MM.1S (cell line): Measurements from ENCODE around the gene DTX3L.

Source experiments
- DNase-seq: peaks from one replicate; pipeline ENCODE4 v3.0.0-alpha.2; 2015
- H2AFZ ChIP-seq: fragments of 300-600 bp; sonication (generic); 2 replicates; pipeline ENCODE4 v1.6.0; 2016; ENCODE audit warnings: antibody characterized with exemption, low read length
- H3F3A ChIP-seq: fragments of 300-600 bp; sonication (generic); 2 replicates; pipeline ENCODE4 v1.6.1; 2016; ENCODE audit warnings: mild to moderate bottlenecking, antibody characterized with exemption, low read length, moderate library complexity, mixed read lengths; ENCODE audit not compliant: insufficient read depth
- H3K27ac ChIP-seq: fragments of 300-600 bp; sonication (generic); 2 replicates; pipeline ENCODE4 v1.5.1; 2016; ENCODE audit warnings: mild to moderate bottlenecking, low read length
- H3K27me3 ChIP-seq: fragments of 300-600 bp; sonication (generic); replicated peaks from 2 replicates; pipeline ENCODE4 v1.6.0; 2016; ENCODE audit warnings: low read length; ENCODE audit not compliant: insufficient read depth
- H3K36me3 ChIP-seq: fragments of 300-600 bp; sonication (generic); replicated peaks from 2 replicates; pipeline ENCODE4 v1.6.1; 2016; ENCODE audit warnings: mild to moderate bottlenecking, low read length, mixed read lengths; ENCODE audit not compliant: insufficient read depth
- H3K4me1 ChIP-seq: fragments of 300-600 bp; sonication (generic); 2 replicates; pipeline ENCODE4 v1.6.1; 2016; ENCODE audit warnings: low read length, mixed read lengths
- H3K4me2 ChIP-seq: fragments of 300-600 bp; sonication (generic); 2 replicates; pipeline ENCODE4 v1.6.0; 2016; ENCODE audit warnings: low read depth, low read length
- H3K4me3 ChIP-seq: fragments of 300-600 bp; sonication (generic); 2 replicates; pipeline ENCODE4 v1.5.1; 2016; ENCODE audit warnings: low read length, mixed read lengths
- H3K79me2 ChIP-seq: fragments of 300-600 bp; sonication (generic); 2 replicates; pipeline ENCODE4 v1.6.1; 2016; ENCODE audit warnings: mixed run types, low read length, mixed read lengths
- H3K9ac ChIP-seq: fragments of 300-600 bp; sonication (generic); 2 replicates; pipeline ENCODE4 v1.6.1; 2016; ENCODE audit warnings: low read length, mixed read lengths
- H3K9me2 ChIP-seq: fragments of 300-600 bp; sonication (generic); replicated peaks from 2 replicates; pipeline ENCODE4 v1.6.1; 2016; ENCODE audit warnings: mild to moderate bottlenecking, low read length, mixed read lengths; ENCODE audit not compliant: insufficient read depth
- H3K9me3 ChIP-seq: fragments of 300-600 bp; sonication (generic); replicated peaks from 2 replicates; pipeline ENCODE4 v1.6.1; 2016; ENCODE audit warnings: mild to moderate bottlenecking, low read length, mixed read lengths; ENCODE audit not compliant: insufficient read depth
- H4K20me1 ChIP-seq: fragments of 300-600 bp; sonication (generic); 2 replicates; pipeline ENCODE4 v1.6.1; 2016; ENCODE audit warnings: mild to moderate bottlenecking, low read length, moderate library complexity, mixed read lengths; ENCODE audit not compliant: insufficient read depth
- EZH2 ChIP-seq: fragments of 300-600 bp; sonication (generic); optimal IDR thresholded peaks from 2 replicates; pipeline ENCODE3; 2017; ENCODE audit warnings: low read depth, mild to moderate bottlenecking, antibody characterized with exemption, low read length, mixed read lengths
- EZH2phosphoT487 ChIP-seq: fragments of 300-600 bp; sonication (generic); IDR thresholded peaks from 2 replicates; pipeline ENCODE4 v1.6.1; 2018; ENCODE audit warnings: antibody characterized with exemption, low read length
- TF ChIP-seq, protein P1 (sequence below): fragments of 300-600 bp; sonication (generic); IDR thresholded peaks from 2 replicates; pipeline ENCODE4 v1.5.1; 2016; ENCODE audit warnings: antibody characterized with exemption, low read length, mixed read lengths

The DTX3L gene

DNA sequence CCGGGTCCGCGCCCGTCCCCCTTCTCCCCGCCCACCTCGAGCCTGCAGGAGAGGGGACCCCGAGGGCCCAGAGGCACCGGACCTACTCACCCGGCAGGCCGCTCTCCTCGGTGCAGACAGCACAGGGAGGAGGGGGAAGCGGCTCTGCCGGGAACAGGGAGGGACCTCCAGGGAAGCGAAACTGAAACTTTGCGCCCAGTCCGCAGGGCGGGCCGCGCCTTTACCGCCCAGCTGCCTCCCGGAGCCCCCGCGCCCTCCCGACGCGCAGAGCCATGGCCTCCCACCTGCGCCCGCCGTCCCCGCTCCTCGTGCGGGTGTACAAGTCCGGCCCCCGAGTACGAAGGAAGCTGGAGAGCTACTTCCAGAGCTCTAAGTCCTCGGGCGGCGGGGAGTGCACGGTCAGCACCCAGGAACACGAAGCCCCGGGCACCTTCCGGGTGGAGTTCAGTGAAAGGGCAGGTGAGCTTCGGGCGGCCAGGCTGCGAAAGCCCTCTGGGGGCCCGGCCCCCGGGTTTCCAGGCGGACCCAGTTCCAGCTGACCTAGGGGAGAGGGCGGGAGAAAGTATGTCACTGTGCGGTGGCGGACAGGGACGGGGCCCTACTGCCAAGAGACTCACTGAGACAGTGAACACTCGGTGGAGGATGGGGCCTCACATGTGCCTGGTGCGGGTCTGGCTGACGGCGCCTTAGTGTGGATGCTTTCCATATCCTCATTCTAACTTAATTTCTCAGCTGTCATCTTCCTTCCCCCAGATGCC is at the start of gene DTX3L, which contains the start of gene PARP9:
Gene DTX3L (plus strand): TSS at position 184 of the 758 bp plus-strand sequence. CDS start 89 bp downstream, at position 273.
Gene PARP9 (minus strand): TSS at position 146 of the 758 bp plus-strand sequence. CDS start 4,680 bp downstream, outside the sequence.
- H4K20me1 ChIP-seq: no peaks in the 10 kb centered on the region
- TF ChIP-seq, protein P1, sequence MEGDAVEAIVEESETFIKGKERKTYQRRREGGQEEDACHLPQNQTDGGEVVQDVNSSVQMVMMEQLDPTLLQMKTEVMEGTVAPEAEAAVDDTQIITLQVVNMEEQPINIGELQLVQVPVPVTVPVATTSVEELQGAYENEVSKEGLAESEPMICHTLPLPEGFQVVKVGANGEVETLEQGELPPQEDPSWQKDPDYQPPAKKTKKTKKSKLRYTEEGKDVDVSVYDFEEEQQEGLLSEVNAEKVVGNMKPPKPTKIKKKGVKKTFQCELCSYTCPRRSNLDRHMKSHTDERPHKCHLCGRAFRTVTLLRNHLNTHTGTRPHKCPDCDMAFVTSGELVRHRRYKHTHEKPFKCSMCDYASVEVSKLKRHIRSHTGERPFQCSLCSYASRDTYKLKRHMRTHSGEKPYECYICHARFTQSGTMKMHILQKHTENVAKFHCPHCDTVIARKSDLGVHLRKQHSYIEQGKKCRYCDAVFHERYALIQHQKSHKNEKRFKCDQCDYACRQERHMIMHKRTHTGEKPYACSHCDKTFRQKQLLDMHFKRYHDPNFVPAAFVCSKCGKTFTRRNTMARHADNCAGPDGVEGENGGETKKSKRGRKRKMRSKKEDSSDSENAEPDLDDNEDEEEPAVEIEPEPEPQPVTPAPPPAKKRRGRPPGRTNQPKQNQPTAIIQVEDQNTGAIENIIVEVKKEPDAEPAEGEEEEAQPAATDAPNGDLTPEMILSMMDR: no peak
- no peak for TF ChIP-seq EZH2
- TF ChIP-seq EZH2phosphoT487: no peak
- no peaks in the 10 kb centered on the region for H3K9me2 ChIP-seq
- peak within 1 kb of the TSS; percentile 65 for H3K4me3 ChIP-seq
- no peaks in the 10 kb centered on the region for H3K9me3 ChIP-seq
- no peaks in the 10 kb centered on the region for H3K4me1 ChIP-seq
- H3K36me3 ChIP-seq: no peaks in the 10 kb centered on the region
- peak within 1 kb of the TSS; percentile 92 for H2AFZ ChIP-seq
- peak within 1 kb of the TSS; percentile 68 for H3K9ac ChIP-seq
- peak; percentile 56 for DNase-seq
- no peaks in the 10 kb centered on the region for H3K79me2 ChIP-seq
- no peaks in the 10 kb centered on the region for H3K27me3 ChIP-seq
- peak within 1 kb of the TSS; percentile 83 for H3K4me2 ChIP-seq
- no peak within 1 kb of the TSS for H3K27ac ChIP-seq
- no peaks in the 10 kb centered on the region for H3F3A ChIP-seq

DNA sequence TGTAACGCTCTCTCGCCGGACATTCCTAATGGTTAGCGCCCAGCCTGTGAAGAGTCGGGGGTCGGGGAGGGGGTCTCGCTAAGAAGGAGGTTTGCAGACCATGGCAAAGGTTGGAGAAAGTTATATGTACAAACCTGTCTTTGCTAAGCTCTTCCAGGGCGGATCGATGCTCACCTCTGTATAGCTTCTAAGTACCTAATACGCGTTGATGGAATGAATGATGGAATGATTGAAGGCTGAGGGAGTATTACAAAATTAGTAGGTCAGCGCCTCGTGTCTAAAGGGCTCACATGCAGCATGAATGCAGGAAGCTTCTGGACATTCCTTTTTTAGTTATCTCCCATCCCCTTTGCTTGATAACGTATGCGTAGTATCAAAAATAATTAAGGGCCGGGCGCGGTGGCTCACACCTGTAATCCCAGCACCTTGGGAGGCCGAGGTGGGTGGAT is 49.1 kb upstream of the DTX3L start:
- no peak for DNase-seq
- H3K4me3 ChIP-seq: peak overlapping the region; percentile 85
- peaks cover 8% of the 10 kb centered on the region for H3F3A ChIP-seq
- no peaks in the 10 kb centered on the region for H3K36me3 ChIP-seq
- H3K79me2 ChIP-seq: peaks cover 40% of the 10 kb centered on the region
- H3K27me3 ChIP-seq: no peaks in the 10 kb centered on the region
- H3K9me2 ChIP-seq: no peaks in the 10 kb centered on the region
- TF ChIP-seq EZH2phosphoT487 (no peak), EZH2 (no peak)
- TF ChIP-seq, protein P1: no peak
- peaks cover 28% of the 10 kb centered on the region for H4K20me1 ChIP-seq
- H3K27ac ChIP-seq: peak overlapping the region; percentile 95; the same call in 1 of the 2 replicates
- peak overlapping the region; percentile 92; the same call in 1 of the 2 replicates for H3K9ac ChIP-seq
- H3K4me1 ChIP-seq: peaks cover 7% of the 10 kb centered on the region
- no peaks in the 10 kb centered on the region for H3K9me3 ChIP-seq
- peak overlapping the region; percentile 76 for H2AFZ ChIP-seq
- H3K4me2 ChIP-seq: peak overlapping the region; percentile 88

DNA sequence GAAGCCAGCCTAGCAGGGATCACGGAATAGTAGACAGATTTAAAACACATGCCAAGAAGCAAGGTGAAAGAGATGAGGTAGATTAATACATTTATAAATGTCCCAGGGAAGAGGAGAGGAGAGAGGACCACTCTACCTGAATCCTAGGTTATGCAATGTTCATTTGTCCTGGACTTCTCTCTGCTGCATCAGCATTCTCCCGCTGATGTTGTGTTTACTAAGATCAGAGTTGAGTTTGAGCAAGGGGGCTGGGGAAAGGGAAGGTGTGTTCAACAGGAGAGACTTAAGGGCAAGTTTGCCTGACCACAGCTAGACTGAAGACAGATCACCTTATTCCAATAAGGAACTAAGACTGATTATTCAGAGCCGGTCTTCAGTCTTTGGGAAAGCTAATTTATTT is 48.3 kb upstream of the DTX3L start:
- no peak overlapping the region for H2AFZ ChIP-seq
- H3K27ac ChIP-seq: no peak overlapping the region
- peaks cover 24% of the 10 kb centered on the region; the same call in 1 of the 2 replicates for H4K20me1 ChIP-seq
- TF ChIP-seq EZH2 (no peak), EZH2phosphoT487 (no peak)
- TF ChIP-seq, protein P1: no peak
- no peaks in the 10 kb centered on the region for H3K9me3 ChIP-seq
- H3K27me3 ChIP-seq: no peaks in the 10 kb centered on the region
- H3K36me3 ChIP-seq: no peaks in the 10 kb centered on the region
- no peak overlapping the region for H3K9ac ChIP-seq
- no peak overlapping the region for H3K4me3 ChIP-seq
- no peaks in the 10 kb centered on the region for H3K9me2 ChIP-seq
- peaks cover 8% of the 10 kb centered on the region for H3F3A ChIP-seq
- peaks cover 7% of the 10 kb centered on the region for H3K4me1 ChIP-seq
- DNase-seq: no peak
- H3K79me2 ChIP-seq: peaks cover 32% of the 10 kb centered on the region
- no peak overlapping the region for H3K4me2 ChIP-seq
